Breast epithelium (tissue), 3 donors: Measurements from ENCODE around the gene GDA.

ENCODE experiments used
- POLR2A ChIP-seq: fragments of 450-650 bp; IDR thresholded peaks from one replicate; pipeline ENCODE4 v1.6.1; 2016; ENCODE audit warnings: antibody characterized with exemption, mild to moderate bottlenecking, moderate library complexity
- POLR2AphosphoS5 ChIP-seq, 3 donors: sonication (generic); formaldehyde crosslinking; IDR thresholded peaks; one replicate each; pipeline ENCODE4 v1.6.1; 2017; ENCODE audit warnings: antibody characterized with exemption in 3 of 3
- TF ChIP-seq, protein P1 (sequence below), 3 donors: fragments of 450-650 bp; IDR thresholded peaks; one replicate each; pipeline ENCODE4 v1.5.1; 2016 to 2017; ENCODE audit warnings: antibody characterized with exemption in 3 of 3, mild to moderate bottlenecking in 3 of 3, moderate library complexity in 3 of 3

GRCh38 chr9:72205513-72205912 is 56.3 kb downstream of the GDA start:
- TF ChIP-seq, protein P1, sequence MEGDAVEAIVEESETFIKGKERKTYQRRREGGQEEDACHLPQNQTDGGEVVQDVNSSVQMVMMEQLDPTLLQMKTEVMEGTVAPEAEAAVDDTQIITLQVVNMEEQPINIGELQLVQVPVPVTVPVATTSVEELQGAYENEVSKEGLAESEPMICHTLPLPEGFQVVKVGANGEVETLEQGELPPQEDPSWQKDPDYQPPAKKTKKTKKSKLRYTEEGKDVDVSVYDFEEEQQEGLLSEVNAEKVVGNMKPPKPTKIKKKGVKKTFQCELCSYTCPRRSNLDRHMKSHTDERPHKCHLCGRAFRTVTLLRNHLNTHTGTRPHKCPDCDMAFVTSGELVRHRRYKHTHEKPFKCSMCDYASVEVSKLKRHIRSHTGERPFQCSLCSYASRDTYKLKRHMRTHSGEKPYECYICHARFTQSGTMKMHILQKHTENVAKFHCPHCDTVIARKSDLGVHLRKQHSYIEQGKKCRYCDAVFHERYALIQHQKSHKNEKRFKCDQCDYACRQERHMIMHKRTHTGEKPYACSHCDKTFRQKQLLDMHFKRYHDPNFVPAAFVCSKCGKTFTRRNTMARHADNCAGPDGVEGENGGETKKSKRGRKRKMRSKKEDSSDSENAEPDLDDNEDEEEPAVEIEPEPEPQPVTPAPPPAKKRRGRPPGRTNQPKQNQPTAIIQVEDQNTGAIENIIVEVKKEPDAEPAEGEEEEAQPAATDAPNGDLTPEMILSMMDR (IDR thresholded peaks at IDR 0.05), result no peak
- TF ChIP-seq POLR2A (no peak), POLR2AphosphoS5 (IDR thresholded peaks at IDR 0.05) (no peak)
